ENCODE measurements around the gene POLDIP2. TPM values are rescaled to one million over a fixed set of nuclear protein-coding genes. Genes with fewer than 3 reads are reported as not detected.

Gene POLDIP2
- total RNA-seq: 10 to 100 TPM; 22.1 to 23.9 TPM
- polyA plus RNA-seq (2013, experiment 1 of 2): 36.3 TPM
- 36.7 TPM for polyA plus RNA-seq (2013, experiment 2 of 2)
- total RNA-seq: 26.9 to 187 (median 47.1) reads per million in 172 experiments

GRCh38 chr17:28357061-28357900 lies at the start of gene POLDIP2:
TSS of gene POLDIP2 (minus strand) at chr17:28357527. CDS start at chr17:28357448, 79 bp downstream.
- peaks cover 55% of the 10 kb centered on the region for H3K36me3 ChIP-seq (ENCODE audit: insufficient read depth, low read length)
- peak; percentile 98 for ATAC-seq (ENCODE audit: poor library complexity)
- peaks cover 75% of the 10 kb centered on the region for H3K36me3 Mint-ChIP-seq (ENCODE audit: low read depth)

GRCh38 chr17:28406473-28406814 lies 49.1 kb upstream of the POLDIP2 start:
- peak overlapping the region; percentile 82 for H3K4me3 Mint-ChIP-seq
- H3K36me3 ChIP-seq (ENCODE audit: insufficient read depth, low read length): no peaks in the 10 kb centered on the region
- ChIA-PET POLR2A (interaction anchor here (1.1 kb wide), 1 partner anchor 22 kb away, joined by 4 read pairs; no protein-coding TSS in a partner anchor), CTCF (interaction anchor here (4.4 kb wide), 1 partner anchor 10 kb away, joined by 14 read pairs; no protein-coding TSS in a partner anchor)
- H3K4me3 ChIP-seq (ENCODE audit: low read length): peak overlapping the region; percentile 59
- H3K27me3 ChIP-seq (ENCODE audit: control insufficient read depth in 1 of 2, insufficient read depth in 2 of 2, low read length in 2 of 2): peaks cover 5 to 8% of the 10 kb centered on the region in 2 experiments
- H3K27me3 Mint-ChIP-seq: peaks cover 32% of the 10 kb centered on the region
- no peaks in the 10 kb centered on the region for H3K9me3 ChIP-seq (ENCODE audit: control insufficient read depth in 1 of 2, insufficient read depth in 1 of 2, low read length in 2 of 2)
- intact Hi-C loops (cut with DNase I, micrococcal nuclease): no loop called here
- no peaks in the 10 kb centered on the region for H3K36me3 Mint-ChIP-seq (ENCODE audit: low read depth)
- H3K4me1 Mint-ChIP-seq (ENCODE audit: low read depth): peaks cover 5% of the 10 kb centered on the region
- H3K4me1 ChIP-seq (ENCODE audit: insufficient read depth, low read length): peaks cover 24% of the 10 kb centered on the region
- no peak for ATAC-seq (ENCODE audit: poor library complexity)
- DNase-seq: no peak
- H3K27ac Mint-ChIP-seq: peak overlapping the region; percentile 35
- no peak overlapping the region for H3K27ac ChIP-seq (ENCODE audit: low read depth in 1 of 2, low read length in 2 of 2)
- no peak for TF ChIP-seq CTCF (IDR thresholded peaks at IDR 0.05)
- no peaks in the 10 kb centered on the region for H3K9me3 Mint-ChIP-seq

More at GRCh38 chr17:28357061-28357900, at the start of gene POLDIP2:
- Histone ChIP-seq H3K27ac (ENCODE audit: low read depth in 1 of 2, low read length in 2 of 2) (peak within 1 kb of the TSS; percentile 80 to 83), H3K9me3 (ENCODE audit: control insufficient read depth in 1 of 2, insufficient read depth in 1 of 2, low read length in 2 of 2) (no peaks in the 10 kb centered on the region), H3K4me3 (ENCODE audit: low read length) (peak within 1 kb of the TSS; percentile 75), H3K27me3 (ENCODE audit: control insufficient read depth in 1 of 2, insufficient read depth in 2 of 2, low read length in 2 of 2) (no peaks in the 10 kb centered on the region), H3K4me1 (ENCODE audit: insufficient read depth, low read length) (peaks cover 25% of the 10 kb centered on the region)
- Mint-ChIP-seq H3K4me3 (peak within 1 kb of the TSS; percentile 97), H3K27ac (peak within 1 kb of the TSS; percentile 92), H3K27me3 (no peaks in the 10 kb centered on the region), H3K9me3 (no peaks in the 10 kb centered on the region), H3K4me1 (ENCODE audit: low read depth) (peaks cover 35% of the 10 kb centered on the region)
- peak; percentile 91 to 97 (median 95) for DNase-seq
- intact Hi-C loops (cut with DNase I, micrococcal nuclease): loop anchor here (1.0 to 10.0 kb wide), 6 partner anchors 21 to 595 kb away; partner anchors contain the start of genes IFT20 (in 1 of the 2), NLK (in 1 of the 2), PHF12 (in 1 of the 2) and PROCA1 (in 1 of the 2)
- ChIA-PET POLR2A (interaction anchor here (0.6 to 5.8 kb wide), 21 partner anchors 9 to 1063 kb away, joined by 3 to 118 read pairs (median 5); partner anchors contain the start of genes IFT20, PHF12, PIGS and RPL23A), CTCF (interaction anchor here (1.0 to 1.9 kb wide), 3 partner anchors 22 to 59 kb away, joined by 3 to 10 read pairs (median 5); partner anchors contain the start of genes IFT20 and TNFAIP1)
- no peak for TF ChIP-seq CTCF (IDR thresholded peaks at IDR 0.05)

GRCh38 chr17:28405632-28406472 lies 48.5 kb upstream of the POLDIP2 start, which contains the start of gene SLC46A1:
TSS of gene SLC46A1 (minus strand) at chr17:28406212. CDS start at chr17:28406114, 98 bp downstream.
- DNase-seq: peak in 11 of 14 experiments; percentile 11 to 53 (median 25)
- POLR2A ChIA-PET: interaction anchor here (1.1 to 2.5 kb wide), 2 partner anchors 21 to 22 kb away, joined by 4 to 8 read pairs; no protein-coding TSS in a partner anchor
- peak within 1 kb of the TSS; percentile 82 for H3K4me3 Mint-ChIP-seq
- peaks cover 24% of the 10 kb centered on the region for H3K4me1 ChIP-seq (ENCODE audit: insufficient read depth, low read length)
- no peaks in the 10 kb centered on the region for H3K9me3 Mint-ChIP-seq
- ATAC-seq (ENCODE audit: poor library complexity): peak; percentile 70
- no peaks in the 10 kb centered on the region for H3K36me3 ChIP-seq (ENCODE audit: insufficient read depth, low read length)
- H3K27ac Mint-ChIP-seq: peak within 1 kb of the TSS; percentile 35
- intact Hi-C loops (cut with DNase I, micrococcal nuclease): no loop called here
- H3K27me3 Mint-ChIP-seq: peaks cover 27% of the 10 kb centered on the region
- H3K27me3 ChIP-seq (ENCODE audit: control insufficient read depth in 1 of 2, insufficient read depth in 2 of 2, low read length in 2 of 2): peaks cover 5 to 8% of the 10 kb centered on the region in 2 experiments
- CTCF ChIA-PET: interaction anchor here (0.6 to 4.4 kb wide), 2 partner anchors 11 to 366 kb away, joined by 3 to 14 read pairs; no protein-coding TSS in a partner anchor
- TF ChIP-seq CTCF (IDR thresholded peaks at IDR 0.05): no peak
- H3K27ac ChIP-seq (ENCODE audit: low read depth in 1 of 2, low read length in 2 of 2): no peak within 1 kb of the TSS
- peak within 1 kb of the TSS; percentile 59 for H3K4me3 ChIP-seq (ENCODE audit: low read length)
- H3K4me1 Mint-ChIP-seq (ENCODE audit: low read depth): peaks cover 5% of the 10 kb centered on the region
- H3K9me3 ChIP-seq (ENCODE audit: control insufficient read depth in 1 of 2, insufficient read depth in 1 of 2, low read length in 2 of 2): no peaks in the 10 kb centered on the region
- no peaks in the 10 kb centered on the region for H3K36me3 Mint-ChIP-seq (ENCODE audit: low read depth)

All from CD4-positive, alpha-beta T cell (primary cell).